Measurements from ENCODE around the gene MAS1. TPM values are rescaled to one million over a fixed set of nuclear protein-coding genes. Genes with fewer than 3 reads are reported as not detected.
"Not testable (repeated sequence)": the region's sequence is repeated elsewhere in the genome, so short reads cannot be mapped to it uniquely, and the experiment has no call there.

MAS1 gene
- total RNA-seq, 5 donors from 2014 or later (not counting 1 experiment from before 2014, with no cell fraction given), result not detected

DNA sequence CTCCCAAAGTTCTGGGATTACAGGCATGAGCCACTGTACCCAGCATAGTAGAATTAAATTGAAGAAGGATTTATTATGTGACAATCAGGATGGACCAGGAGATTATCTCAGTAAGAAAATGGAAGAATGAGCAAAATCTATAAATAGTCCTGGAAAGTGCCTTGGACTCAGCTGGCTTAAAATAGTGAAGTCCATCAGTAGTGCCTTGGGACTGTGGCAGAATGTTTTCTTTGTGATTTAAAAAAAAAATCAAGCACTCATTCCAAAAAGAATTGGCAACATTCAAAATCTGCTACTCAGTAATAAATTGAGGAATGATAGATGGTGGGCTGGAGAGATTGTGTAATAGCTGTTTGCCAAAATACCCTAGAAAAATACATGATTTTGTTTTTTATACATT, 37.0 kb upstream of the MAS1 start:
- DNase-seq, result no peak
- Mint-ChIP-seq H3K27ac (no peak overlapping the region), H3K4me1 (no peaks in the 10 kb centered on the region), H3K9me3 (peaks cover 4 to 16% (median 13%) of the 10 kb centered on the region in 3 donors), H3K36me3 (peaks cover 10% of the 10 kb centered on the region), H3K4me3 (no peak overlapping the region), H3K27me3 (peaks cover 0 to 9% of the 10 kb centered on the region in 2 donors)
- Histone ChIP-seq H3K4me3 (ENCODE audit: control insufficient read depth in 1 of 2, extremely low read depth in 1 of 2, low read length in 1 of 2) (no peak overlapping the region), H3K4me1 (ENCODE audit: control insufficient read depth in 1 of 2, extremely low read depth in 1 of 2, insufficient read depth in 2 of 2, low read length in 2 of 2) (peaks cover 0 to 2% of the 10 kb centered on the region in 2 experiments), H3K36me3 (ENCODE audit: control insufficient read depth in 2 of 2, extremely low read depth in 1 of 2, insufficient read depth in 1 of 2, low read length in 1 of 2) (no peaks in the 10 kb centered on the region), H3K27me3 (replicated peaks in 1 of 2; ENCODE audit: control insufficient read depth in 2 of 2, extremely low read depth in 1 of 2, insufficient read depth in 2 of 2, low read length in 1 of 2) (peaks cover 0 to 3% of the 10 kb centered on the region in 2 experiments), H3K9me3 (peaks cover 4% of the 10 kb centered on the region), H3K27ac (ENCODE audit: low read length) (no peak overlapping the region)
- ChIA-PET POLR2A (interaction anchor here in 1 of 2 donors (0.6 kb wide), 1 partner anchor 924 kb away, joined by 10 read pairs; no protein-coding TSS in a partner anchor), CTCF (interaction anchor here (0.6 to 1.5 kb wide), 5 partner anchors 129 to 1844 kb away, joined by 3 to 12 read pairs (median 3); no protein-coding TSS in a partner anchor)
- ATAC-seq (replicated peaks in 1 of 4), result no peak

DNA sequence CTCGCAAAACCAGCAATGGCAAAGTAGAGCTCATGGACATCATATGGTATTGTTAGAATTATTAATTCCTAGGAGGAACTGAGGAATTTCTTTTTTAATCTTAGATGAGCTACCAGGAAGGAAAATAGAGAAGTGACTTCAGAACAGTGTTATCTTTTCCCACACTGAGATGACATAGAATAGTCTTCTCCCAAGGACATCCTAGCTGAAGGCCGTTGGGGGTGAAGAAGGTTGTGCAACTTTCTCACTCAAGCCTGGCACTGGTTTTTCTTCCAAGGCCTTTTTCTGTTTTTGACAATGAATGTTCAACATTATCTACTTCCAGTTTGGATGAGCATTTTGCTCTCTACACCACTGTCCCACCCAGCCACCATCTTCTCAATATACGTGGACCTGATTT, 35.8 kb upstream of the MAS1 start:
- Mint-ChIP-seq H3K36me3 (peaks cover 10% of the 10 kb centered on the region), H3K4me1 (no peaks in the 10 kb centered on the region), H3K9me3 (peaks cover 4 to 16% (median 13%) of the 10 kb centered on the region in 3 donors), H3K4me3 (no peak overlapping the region), H3K27ac (no peak overlapping the region), H3K27me3 (peaks cover 0 to 13% of the 10 kb centered on the region in 2 donors)
- no peak for DNase-seq
- ChIA-PET CTCF (interaction anchor here in 1 of 2 donors (0.5 to 0.6 kb wide), 2 partner anchors 880 to 1147 kb away, joined by 3 to 4 read pairs; no protein-coding TSS in a partner anchor), POLR2A (no interaction called here)
- peaks cover 4% of the 10 kb centered on the region for H3K9me3 ChIP-seq
- H3K27ac ChIP-seq (ENCODE audit: low read length), result no peak overlapping the region
- no peak for ATAC-seq (replicated peaks in 1 of 4)
- WGBS (ENCODE audit: insufficient coverage), result 83% methylated on average over 1 of the region's 3 CpGs
- H3K4me1 ChIP-seq (ENCODE audit: control insufficient read depth in 1 of 2, extremely low read depth in 1 of 2, insufficient read depth in 2 of 2, low read length in 2 of 2), result peaks cover 0 to 2% of the 10 kb centered on the region in 2 experiments
- no peak overlapping the region for H3K4me3 ChIP-seq (ENCODE audit: control insufficient read depth in 1 of 2, extremely low read depth in 1 of 2, low read length in 1 of 2)
- no peaks in the 10 kb centered on the region for H3K36me3 ChIP-seq (ENCODE audit: control insufficient read depth in 2 of 2, extremely low read depth in 1 of 2, insufficient read depth in 1 of 2, low read length in 1 of 2)
- peaks cover 0 to 3% of the 10 kb centered on the region in 2 experiments for H3K27me3 ChIP-seq (replicated peaks in 1 of 2; ENCODE audit: control insufficient read depth in 2 of 2, extremely low read depth in 1 of 2, insufficient read depth in 2 of 2, low read length in 1 of 2)

DNA sequence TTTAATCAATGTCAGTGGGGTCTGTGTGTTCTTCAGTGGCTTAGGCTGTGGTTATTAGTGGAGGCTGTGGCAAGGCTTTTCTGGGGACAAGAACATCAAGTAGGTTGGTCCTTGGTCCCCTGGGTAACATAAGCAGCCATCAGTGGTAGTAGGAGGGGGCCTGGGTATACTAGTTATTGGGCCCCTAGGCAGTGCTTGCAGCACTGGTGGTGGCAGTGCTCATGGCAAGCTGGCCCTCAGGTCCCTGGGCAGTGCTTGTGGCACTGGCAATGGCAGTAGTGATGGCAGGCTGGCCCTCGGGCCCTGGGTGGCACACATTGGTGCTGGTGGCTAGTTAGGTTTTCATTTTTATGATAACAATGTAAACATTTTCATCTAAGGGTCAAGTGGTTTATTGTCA, 32.5 kb upstream of the MAS1 start:
- no peak overlapping the region for H3K4me3 ChIP-seq (ENCODE audit: control insufficient read depth in 1 of 2, extremely low read depth in 1 of 2, low read length in 1 of 2)
- ATAC-seq (replicated peaks in 1 of 4) (no peak), DNase-seq (no peak)
- H3K9me3 Mint-ChIP-seq, result peaks cover 4 to 16% (median 13%) of the 10 kb centered on the region in 3 donors
- peaks cover 10 to 16% of the 10 kb centered on the region in 2 experiments for H3K4me1 ChIP-seq (ENCODE audit: control insufficient read depth in 1 of 2, extremely low read depth in 1 of 2, insufficient read depth in 2 of 2, low read length in 2 of 2)
- peaks cover 0 to 3% of the 10 kb centered on the region in 2 experiments for H3K27me3 ChIP-seq (replicated peaks in 1 of 2; ENCODE audit: control insufficient read depth in 2 of 2, extremely low read depth in 1 of 2, insufficient read depth in 2 of 2, low read length in 1 of 2)
- peaks cover 16 to 20% (median 16%) of the 10 kb centered on the region in 3 donors for H3K4me1 Mint-ChIP-seq
- no peak overlapping the region for H3K27ac ChIP-seq (ENCODE audit: low read length)
- peaks cover 10% of the 10 kb centered on the region for H3K36me3 Mint-ChIP-seq
- ChIA-PET CTCF (no interaction called here), POLR2A (no interaction called here)
- peaks cover 0 to 16% of the 10 kb centered on the region in 2 donors for H3K27me3 Mint-ChIP-seq
- H3K36me3 ChIP-seq (ENCODE audit: control insufficient read depth in 2 of 2, extremely low read depth in 1 of 2, insufficient read depth in 1 of 2, low read length in 1 of 2), result no peaks in the 10 kb centered on the region
- no CpG with 5 or more reads among the region's 1 CpG for WGBS (ENCODE audit: insufficient coverage)
- no peak overlapping the region for H3K4me3 Mint-ChIP-seq
- peaks cover 4% of the 10 kb centered on the region for H3K9me3 ChIP-seq
- H3K27ac Mint-ChIP-seq, result no peak overlapping the region

DNA sequence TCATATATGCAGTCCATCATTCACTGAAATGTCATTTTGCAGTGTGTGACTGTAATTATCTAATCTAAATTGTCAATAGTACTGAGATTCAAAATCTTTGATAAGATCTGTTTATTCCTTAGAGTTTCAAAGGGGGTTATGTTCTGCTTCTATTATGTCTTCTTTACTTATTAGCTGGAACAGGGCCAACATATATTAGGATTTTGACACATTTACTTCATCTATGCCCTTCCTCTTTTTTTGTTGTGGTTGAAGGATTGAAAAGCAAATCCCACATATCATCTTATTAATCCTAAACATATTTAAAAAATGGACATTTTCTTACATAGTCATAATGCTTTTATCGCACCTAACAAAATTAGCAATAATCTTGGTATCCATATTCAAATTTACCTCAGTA, 30.3 kb upstream of the MAS1 start:
- H3K4me3 ChIP-seq (ENCODE audit: control insufficient read depth in 1 of 2, extremely low read depth in 1 of 2, low read length in 1 of 2), result no peak overlapping the region
- ATAC-seq (replicated peaks in 1 of 4) (no peak), DNase-seq (no peak)
- Mint-ChIP-seq H3K4me1 (peaks cover 16 to 22% (median 17%) of the 10 kb centered on the region in 3 donors), H3K9me3 (peaks cover 4 to 16% (median 13%) of the 10 kb centered on the region in 3 donors), H3K27me3 (peaks cover 0 to 16% of the 10 kb centered on the region in 2 donors), H3K27ac (no peak overlapping the region), H3K4me3 (no peak overlapping the region), H3K36me3 (peaks cover 10% of the 10 kb centered on the region)
- CTCF ChIA-PET, result no interaction called here
- H3K27me3 ChIP-seq (replicated peaks in 1 of 2; ENCODE audit: control insufficient read depth in 2 of 2, extremely low read depth in 1 of 2, insufficient read depth in 2 of 2, low read length in 1 of 2), result peaks cover 0 to 5% of the 10 kb centered on the region in 2 experiments
- no peaks in the 10 kb centered on the region for H3K36me3 ChIP-seq (ENCODE audit: control insufficient read depth in 2 of 2, extremely low read depth in 1 of 2, insufficient read depth in 1 of 2, low read length in 1 of 2)
- POLR2A ChIA-PET, result no interaction called here
- H3K9me3 ChIP-seq, result peaks cover 4% of the 10 kb centered on the region
- no CpG with 5 or more reads among the region's 1 CpG for WGBS (ENCODE audit: insufficient coverage)
- no peak overlapping the region for H3K27ac ChIP-seq (ENCODE audit: low read length)
- peaks cover 10 to 20% of the 10 kb centered on the region in 2 experiments for H3K4me1 ChIP-seq (ENCODE audit: control insufficient read depth in 1 of 2, extremely low read depth in 1 of 2, insufficient read depth in 2 of 2, low read length in 2 of 2)

DNA sequence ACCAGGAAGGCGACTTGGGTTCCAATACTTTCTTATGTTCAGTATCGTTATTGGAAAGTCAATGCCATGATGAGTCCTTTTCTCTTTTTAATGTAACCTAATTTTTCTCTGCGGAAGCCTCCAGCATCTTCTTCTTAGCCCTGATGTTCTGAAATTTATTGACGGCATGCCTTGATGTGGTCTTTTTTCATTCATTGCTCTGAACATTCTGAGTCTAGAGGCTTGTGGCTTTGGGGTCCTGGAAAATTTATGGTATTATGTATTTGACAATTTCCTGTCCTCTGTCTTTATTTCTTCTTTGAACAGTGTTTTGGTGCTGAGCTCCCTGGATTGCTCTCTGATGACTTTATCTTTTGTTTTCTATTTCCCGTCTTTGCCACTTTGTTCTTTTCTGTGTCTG, 28.7 kb upstream of the MAS1 start:
- no peaks in the 10 kb centered on the region for H3K36me3 ChIP-seq (ENCODE audit: control insufficient read depth in 2 of 2, extremely low read depth in 1 of 2, insufficient read depth in 1 of 2, low read length in 1 of 2)
- POLR2A ChIA-PET, result no interaction called here
- peak overlapping the region in 1 of 2 donors; percentile 3 for H3K4me3 ChIP-seq (ENCODE audit: control insufficient read depth in 1 of 2, extremely low read depth in 1 of 2, low read length in 1 of 2)
- H3K9me3 ChIP-seq, result peaks cover 2% of the 10 kb centered on the region
- Mint-ChIP-seq H3K36me3 (peaks cover 6% of the 10 kb centered on the region), H3K4me3 (peak overlapping the region in 1 of 3 donors; percentile 69), H3K27ac (peak overlapping the region; percentile 44 to 57), H3K9me3 (peaks cover 4 to 11% (median 9%) of the 10 kb centered on the region in 3 donors), H3K4me1 (peaks cover 16 to 22% (median 17%) of the 10 kb centered on the region in 3 donors), H3K27me3 (peaks cover 0 to 16% of the 10 kb centered on the region in 2 donors)
- peaks cover 10 to 20% of the 10 kb centered on the region in 2 experiments for H3K4me1 ChIP-seq (ENCODE audit: control insufficient read depth in 1 of 2, extremely low read depth in 1 of 2, insufficient read depth in 2 of 2, low read length in 2 of 2)
- ATAC-seq (replicated peaks in 1 of 4), result peak in 3 of 4 experiments; percentile 58 to 92 (median 60)
- no peak overlapping the region for H3K27ac ChIP-seq (ENCODE audit: low read length)
- H3K27me3 ChIP-seq (replicated peaks in 1 of 2; ENCODE audit: control insufficient read depth in 2 of 2, extremely low read depth in 1 of 2, insufficient read depth in 2 of 2, low read length in 1 of 2), result peaks cover 0 to 5% of the 10 kb centered on the region in 2 experiments
- CTCF ChIA-PET, result no interaction called here
- WGBS (ENCODE audit: insufficient coverage), result no CpG with 5 or more reads among the region's 5 CpGs
- DNase-seq, result peak in 7 of 35 experiments; percentile 10 to 53 (median 15)

DNA sequence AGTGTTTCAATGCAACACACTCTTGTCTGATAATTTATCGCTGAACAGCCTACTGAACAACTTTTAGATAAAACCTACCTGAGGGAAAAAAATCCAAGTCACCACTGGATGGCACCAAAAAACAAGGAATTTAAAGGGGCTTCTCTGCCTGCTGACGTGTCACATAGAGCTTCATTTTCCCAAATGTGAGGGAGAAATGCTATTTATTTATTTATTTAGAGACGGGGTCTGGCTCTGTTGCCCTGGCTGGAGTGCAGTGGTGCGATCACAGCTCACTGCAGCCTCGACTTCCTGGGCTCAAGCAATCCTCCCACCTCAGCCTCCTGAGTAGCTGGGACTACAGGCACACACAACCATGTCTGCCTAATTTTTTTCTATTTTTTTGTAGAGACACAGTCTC, 27.4 kb upstream of the MAS1 start:
- H3K9me3 Mint-ChIP-seq; H3K36me3 Mint-ChIP-seq; POLR2A ChIA-PET; H3K36me3 ChIP-seq (ENCODE audit: control insufficient read depth in 2 of 2, extremely low read depth in 1 of 2, insufficient read depth in 1 of 2, low read length in 1 of 2); H3K27ac ChIP-seq (ENCODE audit: low read length); H3K4me3 ChIP-seq (ENCODE audit: control insufficient read depth in 1 of 2, extremely low read depth in 1 of 2, low read length in 1 of 2); H3K27me3 Mint-ChIP-seq; H3K9me3 ChIP-seq; H3K27me3 ChIP-seq (replicated peaks in 1 of 2; ENCODE audit: control insufficient read depth in 2 of 2, extremely low read depth in 1 of 2, insufficient read depth in 2 of 2, low read length in 1 of 2): not testable (repeated sequence)
- peaks cover 10 to 20% of the 10 kb centered on the region in 2 experiments for H3K4me1 ChIP-seq (ENCODE audit: control insufficient read depth in 1 of 2, extremely low read depth in 1 of 2, insufficient read depth in 2 of 2, low read length in 2 of 2)
- peak in 2 of 4 experiments; percentile 30 to 56 for ATAC-seq (replicated peaks in 1 of 4)
- peak overlapping the region in 1 of 2 donors; percentile 64 for H3K27ac Mint-ChIP-seq
- H3K4me1 Mint-ChIP-seq, result peaks cover 16 to 22% (median 17%) of the 10 kb centered on the region in 3 donors
- CTCF ChIA-PET, result interaction anchor here (0.5 to 1.4 kb wide), 8 partner anchors 31 to 1454 kb away, joined by 3 to 7 read pairs (median 3); no protein-coding TSS in a partner anchor
- DNase-seq, result peak in 4 of 35 experiments; percentile 8 to 67 (median 17)
- WGBS (ENCODE audit: insufficient coverage), result 59% methylated on average over 3 of the region's 5 CpGs
- H3K4me3 Mint-ChIP-seq, result peak overlapping the region in 1 of 3 donors; percentile 69
